Uterus (tissue), 4 donors: ENCODE measurements around the gene HELB. TPM values are rescaled to one million over a fixed set of nuclear protein-coding genes. Genes with fewer than 3 reads are reported as not detected.

Experiments used
- DNase-seq, 2 donors: peaks; one replicate each; pipeline ENCODE4 v3.0.0-alpha.2; 2019 to 2020
- H3K27ac ChIP-seq, 2 donors: fragments of 200-600 bp; sonication (generic); 1 replicate in 1 of 2; 2 replicates in 1 of 2; pipeline ENCODE4 v1.5.1; 2016 to 2018
- H3K27me3 ChIP-seq, 2 donors: fragments of 200-600 bp; sonication (generic); one replicate each; pipeline ENCODE4 v1.5.1; 2018 to 2019; ENCODE audit warnings: control low read depth in 1 of 2
- H3K36me3 ChIP-seq, 2 donors: fragments of 200-600 bp; sonication (generic); one replicate each; pipeline ENCODE4 v1.5.1; 2019; ENCODE audit warnings: control low read depth in 1 of 2
- H3K4me1 ChIP-seq, 2 donors: fragments of 200-600 bp; sonication (generic); one replicate each; pipeline ENCODE4 v1.5.1; 2018 to 2019; ENCODE audit warnings: control low read depth in 1 of 2
- H3K4me3 ChIP-seq, 2 donors: fragments of 200-600 bp; sonication (generic); 1 replicate in 1 of 2; 2 replicates in 1 of 2; pipeline ENCODE4 v1.5.1; 2018 to 2019; ENCODE audit warnings: mild to moderate bottlenecking in 1 of 2
- H3K9me3 ChIP-seq, 2 donors: fragments of 200-600 bp; sonication (generic); one replicate each; pipeline ENCODE4 v1.5.1; 2019; ENCODE audit warnings: control low read depth in 1 of 2
- CTCF ChIP-seq, 4 experiments: fragments of 200-600 bp in 2 of 4; fragments of 450-650 bp in 2 of 4; sonication (generic) in 2 of 4; IDR thresholded peaks; one replicate each; pipeline ENCODE4 v1.5.1; 2016 to 2019; ENCODE audit warnings: antibody characterized with exemption in 4 of 4, mild to moderate bottlenecking in 2 of 4, moderate library complexity in 1 of 4
- POLR2A ChIP-seq, 2 donors: fragments of 450-650 bp; IDR thresholded peaks; one replicate each; pipeline ENCODE4 v1.6.1; 2016; ENCODE audit warnings: antibody characterized with exemption in 2 of 2, mild to moderate bottlenecking in 1 of 2, moderate library complexity in 1 of 2
- intact Hi-C: fragments of 100-400 bp; cut with DNase I; formaldehyde crosslinking; loops from one replicate; pipeline ENCODE4 v1.15.1; 2023; ENCODE audit warnings: low total_unique reads
- total RNA-seq, 4 donors: library from RNA; depleted of rRNA in 3 of 4; stranded (reverse); fragments of >200 nt in 3 of 4; gene quantifications; one replicate each; pipeline versions ENCODE4 v1.1.0 to v1.2.4, GENCODE V29; 2014 to 2023
- donor health status: DM: yes; HTN: yes; CAD: no.

The HELB gene
- total RNA-seq, 4 donors from 2014 or later: 0.77 to 12.4 (median 6.1) TPM

- Histone ChIP-seq H3K27me3 (no peaks in the 10 kb centered on the region), H3K27ac (no peak overlapping the region), H3K4me1 (no peaks in the 10 kb centered on the region), H3K36me3 (no peaks in the 10 kb centered on the region), H3K4me3 (no peak overlapping the region), H3K9me3 (no peaks in the 10 kb centered on the region)
- DNase-seq: no peak
- TF ChIP-seq CTCF (IDR thresholded peaks at IDR 0.05): no peak
- intact Hi-C loops: no loop called here
Observed at GRCh38 chr12:66361703-66362102, 59.4 kb downstream of the HELB start.

- Histone ChIP-seq H3K4me3 (no peak overlapping the region), H3K27me3 (no peaks in the 10 kb centered on the region), H3K36me3 (no peaks in the 10 kb centered on the region), H3K27ac (no peak overlapping the region), H3K4me1 (no peaks in the 10 kb centered on the region), H3K9me3 (no peaks in the 10 kb centered on the region)
- DNase-seq: no peak
- intact Hi-C loops: no loop called here
- TF ChIP-seq CTCF (IDR thresholded peaks at IDR 0.05) (no peak), POLR2A (IDR thresholded peaks at IDR 0.05) (no peak)
Observed at GRCh38 chr12:66365718-66366490, 63.6 kb downstream of the HELB start.

GRCh38 chr12:66367015-66367667 is 64.8 kb downstream of the HELB start:
- H3K27ac ChIP-seq: no peak overlapping the region
- H3K36me3 ChIP-seq: no peaks in the 10 kb centered on the region
- no peak for DNase-seq
- TF ChIP-seq CTCF (IDR thresholded peaks at IDR 0.05): no peak
- no peaks in the 10 kb centered on the region for H3K27me3 ChIP-seq
- intact Hi-C loops: no loop called here
- no peaks in the 10 kb centered on the region for H3K9me3 ChIP-seq
- no peak overlapping the region for H3K4me3 ChIP-seq
- no peaks in the 10 kb centered on the region for H3K4me1 ChIP-seq

- H3K27me3 ChIP-seq: no peaks in the 10 kb centered on the region
- no peak overlapping the region for H3K27ac ChIP-seq
- intact Hi-C loops: no loop called here
- no peak for TF ChIP-seq POLR2A (IDR thresholded peaks at IDR 0.05)
- no peak for TF ChIP-seq CTCF (IDR thresholded peaks at IDR 0.05)
- no peak for DNase-seq
- H3K4me1 ChIP-seq: no peaks in the 10 kb centered on the region
- H3K4me3 ChIP-seq: no peak overlapping the region
- H3K9me3 ChIP-seq: no peaks in the 10 kb centered on the region
- H3K36me3 ChIP-seq: no peaks in the 10 kb centered on the region
Observed at GRCh38 chr12:66371982-66372381, 69.7 kb downstream of the HELB start.

- intact Hi-C loops: no loop called here
- Histone ChIP-seq H3K4me3 (no peak overlapping the region), H3K27ac (no peak overlapping the region), H3K4me1 (no peaks in the 10 kb centered on the region), H3K9me3 (no peaks in the 10 kb centered on the region), H3K27me3 (no peaks in the 10 kb centered on the region), H3K36me3 (no peaks in the 10 kb centered on the region)
- no peak for DNase-seq
- TF ChIP-seq CTCF (IDR thresholded peaks at IDR 0.05) (no peak), POLR2A (IDR thresholded peaks at IDR 0.05) (no peak)
Observed at GRCh38 chr12:66375560-66375959, 73.3 kb downstream of the HELB start.
